Stimulated activated CD8-positive, alpha-beta memory T cell treated with anti-CD3 and anti-CD28 coated beads, Interleukin-2, amount 100 ng/mL, for 48 hours (primary cell): ENCODE data around the gene LOC101059915.
"Not testable (repeated sequence)": the region's sequence is repeated elsewhere in the genome, so short reads cannot be mapped to it uniquely, and the experiment has no call there.

Experiments
- DNase-seq, 2 donors: peaks; one replicate each; pipeline ENCODE4 v3.0.0-alpha.2; 2020; ENCODE audit warnings: low read depth in 2 of 2

Gene LOC101059915

DNA sequence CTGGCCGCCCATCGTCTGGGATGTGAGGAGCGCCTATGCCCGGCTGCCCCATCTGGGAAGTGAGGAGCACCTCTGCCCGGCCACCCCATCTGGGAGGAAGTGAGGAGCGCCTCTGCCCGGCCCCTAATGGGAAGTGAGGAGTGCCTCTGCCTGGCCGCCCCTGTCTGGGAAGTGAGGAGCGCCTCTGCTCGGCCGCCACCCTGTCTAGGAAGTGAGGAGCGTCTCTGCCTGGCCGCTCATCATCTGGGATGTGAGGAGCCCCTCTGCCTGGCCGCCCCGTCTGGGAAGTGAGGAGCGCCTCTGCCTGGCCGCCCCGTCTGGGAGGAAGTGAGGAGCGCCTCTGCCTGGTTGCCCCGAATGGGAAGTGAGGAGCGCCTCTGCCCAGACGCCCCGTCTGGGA lies 8.3 kb downstream of the LOC101059915 start:
- not testable (repeated sequence) for DNase-seq

DNA sequence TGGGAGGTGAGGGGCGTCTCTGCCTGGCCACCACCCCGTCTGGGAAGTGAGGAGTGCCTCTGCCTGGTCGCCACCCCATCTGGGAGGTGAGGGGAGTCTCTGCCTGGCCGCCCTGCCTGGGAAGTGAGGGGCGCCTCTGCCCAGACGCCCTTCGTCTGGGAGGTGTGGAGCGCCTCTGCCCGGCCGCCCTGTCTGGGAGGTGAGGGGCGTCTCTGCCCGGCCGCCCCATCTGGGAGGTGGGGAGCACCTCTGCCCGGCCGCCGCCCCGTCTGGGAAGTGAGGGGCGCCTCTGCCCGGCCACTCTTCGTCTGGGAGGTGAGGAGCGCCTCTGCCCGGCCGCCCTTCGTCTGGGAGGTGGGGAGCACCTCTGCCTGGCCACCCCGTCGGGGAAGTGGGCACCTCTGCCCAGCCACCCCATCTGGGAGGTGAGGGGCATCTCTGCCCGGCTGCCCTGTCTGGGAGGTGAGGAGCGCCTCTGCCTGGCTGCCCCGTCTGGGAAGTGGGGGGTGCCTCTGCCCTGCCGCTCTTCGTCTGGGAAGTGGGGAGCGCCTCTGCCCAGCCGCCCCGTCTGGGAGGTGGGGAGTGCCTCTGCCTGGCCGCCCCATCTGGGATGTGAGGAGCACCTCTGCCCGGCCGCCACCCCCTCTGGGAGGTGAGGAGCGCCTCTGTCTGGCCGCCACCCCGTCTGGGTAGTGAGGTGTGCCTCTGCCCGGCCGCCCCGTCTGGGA lies 8.9 kb downstream of the LOC101059915 start:
- not testable (repeated sequence) for DNase-seq

DNA sequence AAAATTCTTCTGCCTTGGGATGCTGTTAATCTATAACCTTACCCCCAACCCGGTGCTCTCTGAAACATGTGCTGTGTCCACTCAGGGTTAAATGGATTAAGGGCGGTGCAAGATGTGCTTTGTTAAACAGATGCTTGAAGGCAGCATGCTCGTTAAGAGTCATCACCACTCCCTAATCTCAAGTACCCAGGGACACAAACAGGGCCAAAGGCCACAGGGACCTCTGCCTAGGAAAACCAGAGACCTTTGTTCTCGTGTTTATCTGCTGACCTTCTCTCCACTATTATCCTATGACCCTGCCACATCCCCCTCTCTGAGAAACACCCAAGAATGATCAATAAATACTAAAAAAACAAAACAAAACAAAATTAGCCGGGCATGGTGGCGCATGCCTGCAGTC lies 9.8 kb downstream of the LOC101059915 start:
- DNase-seq = not testable (repeated sequence)

DNA sequence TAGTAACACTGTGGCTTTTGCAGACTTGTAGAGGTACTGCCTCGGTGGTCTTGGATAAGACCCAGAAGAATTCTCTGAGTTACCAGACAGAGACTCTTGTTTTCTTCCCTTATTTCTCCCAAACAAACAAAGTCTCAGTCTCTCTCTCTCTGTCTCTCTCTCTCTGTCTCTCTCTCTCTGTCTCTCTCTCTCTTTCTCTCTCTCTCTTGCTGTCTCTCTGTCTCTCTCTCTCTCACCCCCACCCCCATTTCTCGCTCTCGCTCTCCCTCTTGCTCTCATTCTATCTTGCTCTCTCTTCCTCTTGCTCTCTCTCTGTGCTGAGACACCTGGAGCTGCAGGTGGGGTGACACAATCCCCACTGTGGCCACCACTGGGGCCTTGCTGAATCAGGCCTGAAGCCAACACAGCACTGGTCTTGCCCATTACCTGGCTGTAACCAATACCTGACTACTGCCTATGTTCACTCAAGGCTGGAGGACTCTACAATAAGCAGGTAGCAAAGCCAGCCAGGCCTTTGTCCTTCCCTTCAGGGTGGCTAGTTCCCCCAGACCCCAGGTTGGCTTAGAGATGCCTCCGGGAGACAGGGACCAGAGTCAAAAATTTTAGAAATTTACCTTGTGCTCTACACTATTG lies 12.3 kb downstream of the LOC101059915 start:
- DNase-seq = no peak

DNA sequence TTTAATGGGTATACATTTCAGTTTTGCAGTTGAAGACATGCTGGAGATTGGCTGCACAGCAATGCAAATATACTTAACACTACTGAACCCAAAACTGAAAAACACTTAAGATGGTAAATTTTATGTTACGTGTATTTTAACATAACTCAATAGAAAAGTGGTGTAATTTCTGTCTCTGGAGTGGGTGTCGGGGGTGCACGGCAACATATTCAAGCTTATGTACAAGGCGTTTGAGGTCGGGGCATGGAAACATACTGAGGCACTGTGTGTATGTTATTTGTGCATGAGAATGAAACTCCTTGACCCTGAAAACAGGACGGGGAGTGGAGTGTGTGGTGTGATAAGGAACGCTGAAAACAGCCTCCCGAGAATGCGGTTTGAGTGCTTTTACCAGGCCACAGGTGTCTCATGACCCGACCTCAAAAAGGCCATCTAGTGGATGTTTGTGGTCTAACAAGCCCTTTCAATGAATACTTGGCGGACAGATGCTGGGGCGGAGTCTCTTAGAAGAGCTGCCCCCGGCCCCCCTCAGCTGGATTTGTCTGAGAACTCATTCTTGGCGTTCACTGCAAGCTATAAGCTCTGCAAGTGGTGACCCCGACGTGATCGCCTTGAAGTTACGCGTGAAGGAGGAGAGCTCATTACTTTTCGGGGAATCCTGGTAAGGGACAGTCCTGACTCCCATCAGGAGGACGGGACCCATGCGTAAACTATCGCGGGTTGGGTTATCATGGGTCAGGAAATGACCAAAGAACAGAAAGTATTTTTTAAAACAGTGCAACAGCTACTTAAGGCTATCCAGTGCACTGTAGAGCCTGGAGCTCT lies 29.5 kb downstream of the LOC101059915 start:
- DNase-seq = not testable (repeated sequence)

DNA sequence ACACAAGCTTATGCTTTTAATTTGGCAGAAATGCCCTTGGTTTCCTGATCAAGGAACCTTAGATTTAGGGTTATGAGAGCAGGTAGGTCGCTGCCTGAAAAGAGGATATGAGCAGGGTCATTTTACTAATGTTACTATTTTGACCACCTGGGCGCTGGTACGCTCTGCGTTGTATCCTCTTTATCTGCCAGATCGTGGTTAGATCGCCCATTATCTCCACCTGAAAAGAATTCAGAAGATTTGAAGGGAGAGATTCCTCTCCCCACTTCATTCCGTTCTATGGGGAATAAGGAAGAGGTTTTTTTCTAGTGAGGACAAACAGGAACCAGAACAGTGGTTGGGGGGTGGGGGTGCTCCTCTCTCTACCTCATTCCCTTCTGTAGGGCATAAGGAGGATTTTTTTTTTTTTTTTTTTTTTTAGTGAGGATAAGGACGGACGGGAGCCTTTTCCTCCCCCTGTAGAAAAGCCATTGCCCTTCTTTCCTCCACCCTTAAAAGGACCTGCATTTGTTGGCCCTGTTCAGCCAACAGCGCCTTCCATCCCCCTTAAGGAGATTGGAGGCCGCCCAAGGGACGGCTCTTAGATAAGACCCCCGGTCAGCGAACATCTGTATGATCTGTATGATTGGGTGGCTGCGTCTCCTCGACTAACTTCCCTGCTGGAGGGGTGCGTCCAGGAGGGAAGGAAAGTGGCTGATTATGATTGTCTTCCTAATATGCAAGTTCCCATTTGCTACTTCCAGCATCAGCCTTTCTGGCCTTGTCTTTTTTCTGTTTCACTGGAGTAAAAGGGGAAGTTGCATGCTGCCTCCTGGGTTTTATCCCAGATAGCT lies 30.3 kb downstream of the LOC101059915 start:
- DNase-seq = not testable (repeated sequence)

DNA sequence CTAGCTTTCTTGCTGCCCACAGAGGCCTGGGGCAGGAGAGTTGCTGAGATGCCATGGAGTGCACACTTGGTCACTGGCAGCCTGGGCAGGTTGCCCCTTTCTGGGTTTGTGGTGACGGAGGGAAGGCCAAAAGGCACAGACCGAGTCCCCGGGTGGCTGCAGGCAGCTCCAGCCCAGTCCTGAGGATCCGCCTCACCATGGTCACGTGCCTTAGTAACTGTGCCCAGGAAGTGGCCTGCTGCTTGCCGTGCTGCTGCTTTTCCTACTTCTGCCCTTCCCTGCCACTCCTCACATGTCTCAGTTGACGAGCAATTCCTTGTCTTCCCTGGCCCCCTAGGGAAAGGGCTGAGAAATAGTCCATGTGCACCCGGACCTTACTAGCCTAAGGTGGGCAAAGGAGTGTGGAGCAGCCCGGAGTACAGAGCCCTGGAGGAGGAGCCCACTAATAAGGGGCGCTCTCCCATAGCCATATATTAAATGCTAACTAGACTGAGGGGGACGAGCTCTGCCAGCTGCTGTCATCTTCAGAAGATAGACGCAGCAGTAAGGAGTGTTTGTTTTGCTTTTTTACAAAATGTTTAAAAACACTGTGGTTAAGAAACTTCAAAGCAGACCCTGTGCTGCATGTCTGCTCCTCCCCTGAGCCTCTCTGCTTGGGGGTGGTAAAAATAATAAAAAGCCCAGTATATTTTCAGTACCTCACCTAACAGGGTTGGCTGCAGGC lies 31.1 kb downstream of the LOC101059915 start:
- DNase-seq = not testable (repeated sequence)

DNA sequence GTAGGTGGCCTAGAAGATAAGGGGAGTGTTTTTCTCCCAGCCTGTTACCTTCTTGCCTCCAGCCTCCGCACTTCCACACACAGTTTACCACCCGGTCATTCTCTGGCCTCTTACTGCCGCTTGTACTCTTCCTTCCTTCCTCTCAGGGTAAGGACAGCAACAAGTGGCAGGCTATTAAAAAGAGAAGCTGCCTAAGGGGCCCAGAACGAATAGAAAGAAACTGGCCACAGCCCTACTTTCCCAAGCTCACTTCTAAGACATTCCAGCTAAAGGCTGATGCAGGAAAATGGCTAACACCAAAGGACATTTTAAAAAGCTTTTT lies 31.6 kb downstream of the LOC101059915 start:
- DNase-seq = not testable (repeated sequence)

DNA sequence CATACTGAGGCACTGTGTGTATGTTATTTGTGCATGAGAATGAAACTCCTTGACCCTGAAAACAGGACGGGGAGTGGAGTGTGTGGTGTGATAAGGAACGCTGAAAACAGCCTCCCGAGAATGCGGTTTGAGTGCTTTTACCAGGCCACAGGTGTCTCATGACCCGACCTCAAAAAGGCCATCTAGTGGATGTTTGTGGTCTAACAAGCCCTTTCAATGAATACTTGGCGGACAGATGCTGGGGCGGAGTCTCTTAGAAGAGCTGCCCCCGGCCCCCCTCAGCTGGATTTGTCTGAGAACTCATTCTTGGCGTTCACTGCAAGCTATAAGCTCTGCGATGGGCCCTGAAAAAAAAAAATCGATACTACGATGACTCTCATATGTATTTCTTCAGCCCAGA lies 35.5 kb downstream of the LOC101059915 start:
- DNase-seq = not testable (repeated sequence)

DNA sequence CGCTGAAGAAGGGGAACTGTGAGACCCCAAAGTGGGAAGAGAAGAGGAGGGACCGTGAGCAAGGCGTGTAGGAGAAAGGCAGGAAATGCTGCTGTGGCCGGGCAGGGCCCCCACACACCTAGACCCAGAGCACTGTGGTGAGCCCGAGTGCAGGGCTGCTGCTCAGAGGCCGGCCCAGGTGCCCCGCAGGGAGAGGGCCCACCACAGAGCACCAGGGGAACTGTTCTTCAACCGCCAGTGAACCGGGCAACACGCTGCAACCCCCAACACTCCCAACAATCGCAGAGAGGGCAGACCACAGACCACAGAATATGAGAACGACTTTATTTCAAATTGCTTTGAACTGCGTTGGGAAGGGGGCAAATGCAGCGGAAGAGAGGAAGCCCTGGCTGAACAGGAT lies 46.7 kb downstream of the LOC101059915 start:
- not testable (repeated sequence) for DNase-seq

DNA sequence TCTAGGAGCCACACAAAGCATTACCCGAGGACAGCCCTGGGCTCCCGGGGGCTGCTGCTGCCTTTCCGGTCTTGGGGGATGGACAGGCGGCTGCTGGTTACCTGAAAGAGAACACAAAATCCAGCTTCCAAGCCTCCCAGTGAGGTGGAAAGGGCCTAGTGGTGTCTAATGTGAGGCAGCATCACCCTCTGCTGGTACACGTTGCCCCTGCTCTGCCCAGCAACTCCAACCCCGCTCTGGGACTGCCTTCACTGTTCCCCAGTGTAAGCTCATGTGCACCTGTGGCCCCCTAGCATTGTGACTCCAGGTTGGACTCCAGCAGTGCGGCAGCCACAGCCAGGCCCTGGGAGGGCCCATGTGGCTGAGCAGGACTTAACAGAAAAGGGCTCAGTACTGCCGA lies 48.2 kb downstream of the LOC101059915 start:
- not testable (repeated sequence) for DNase-seq

DNA sequence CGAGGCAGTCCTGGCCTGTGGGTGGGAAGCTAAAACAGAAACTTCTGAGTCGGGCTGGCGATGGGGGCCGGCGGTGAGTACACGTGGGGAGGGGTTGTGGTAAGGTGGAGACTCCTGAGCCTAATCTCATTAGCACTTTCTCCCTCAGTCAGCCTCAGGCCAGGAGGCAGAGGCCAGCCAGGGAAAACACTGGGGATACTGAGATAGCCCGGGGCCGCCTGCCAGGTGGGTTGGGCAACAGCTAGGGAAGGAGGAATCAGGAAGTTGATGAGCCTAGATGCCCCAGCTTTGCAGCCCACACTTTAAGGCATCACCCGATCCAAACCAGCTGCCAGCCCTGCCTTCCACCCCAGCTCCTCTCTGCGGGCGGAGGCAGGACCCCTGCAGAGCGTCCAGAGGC lies 49.0 kb downstream of the LOC101059915 start:
- not testable (repeated sequence) for DNase-seq

DNA sequence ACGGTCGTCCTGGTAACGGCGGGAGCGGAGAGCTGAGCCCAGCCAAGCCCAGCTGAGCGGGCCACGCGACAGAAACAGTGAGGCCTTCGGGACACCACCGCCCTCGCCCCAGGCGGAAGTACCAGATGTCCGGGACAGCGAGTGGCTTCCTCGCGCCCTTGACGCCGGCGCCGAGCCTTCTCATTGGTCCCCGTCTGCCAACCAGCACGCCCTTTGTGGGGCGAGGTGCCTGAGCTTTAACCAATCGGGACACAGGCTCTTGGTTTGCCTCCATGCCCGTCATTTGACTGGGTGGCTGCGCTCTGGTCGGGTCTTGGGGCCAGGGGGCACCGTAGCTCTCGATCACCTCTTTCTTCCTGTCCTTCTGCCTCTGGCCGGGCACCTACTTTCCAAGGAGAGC lies 50.8 kb downstream of the LOC101059915 start, which contains the start of gene CXorf49:
Gene CXorf49 (minus strand): TSS at position 101 of the 400 bp plus-strand sequence. CDS start 134 bp downstream, outside the sequence.
- not testable (repeated sequence) for DNase-seq

DNA sequence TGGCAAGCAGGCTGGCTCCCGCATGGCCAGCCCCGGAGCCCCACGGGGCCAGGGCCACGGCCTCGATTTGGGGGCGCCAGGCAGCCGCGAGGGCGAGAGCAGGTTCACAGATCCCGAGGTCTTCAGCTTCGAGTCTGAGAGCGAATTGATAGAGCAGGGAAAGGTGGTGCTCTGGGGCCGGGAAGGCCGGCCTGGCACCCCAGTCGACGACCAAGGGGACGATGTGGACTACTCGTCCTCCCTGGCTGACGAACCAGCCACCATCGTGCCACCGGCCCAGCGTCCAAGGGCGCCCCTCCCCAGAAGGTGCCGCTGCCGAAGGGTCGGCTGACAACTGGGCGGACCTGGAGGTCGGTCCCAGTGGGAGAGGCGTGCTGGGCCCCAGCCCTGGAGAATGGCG lies 51.8 kb downstream of the LOC101059915 start:
- not testable (repeated sequence) for DNase-seq

DNA sequence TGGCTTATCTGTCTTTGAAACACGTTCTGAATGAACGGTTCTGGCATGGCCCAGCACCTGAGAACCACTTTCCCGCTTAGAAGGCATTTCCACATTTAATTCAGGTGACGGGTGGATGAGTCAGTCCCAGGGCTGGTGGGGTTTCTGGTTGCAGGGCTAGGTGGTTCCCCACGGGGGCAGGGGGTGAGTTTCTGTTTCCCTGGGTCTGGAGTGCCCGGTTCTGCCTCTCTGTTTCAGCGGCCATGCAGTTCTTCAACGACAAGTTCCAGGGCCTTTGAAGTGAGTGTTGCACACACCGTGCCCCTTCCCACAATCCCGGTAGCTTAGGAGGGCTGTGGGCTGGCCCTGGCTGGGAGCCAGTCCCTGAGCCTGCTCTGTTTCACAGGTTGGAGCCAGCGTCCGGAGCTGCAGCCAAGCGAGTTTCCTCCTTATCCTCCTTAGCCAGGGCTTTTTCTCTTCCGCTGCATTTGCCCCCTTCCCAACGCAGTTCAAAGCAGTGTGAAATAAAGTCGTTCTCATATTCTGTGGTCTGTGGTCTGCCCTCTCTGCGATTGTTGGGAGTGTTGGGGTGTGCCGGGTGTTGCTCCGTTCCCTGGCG lies 53.0 kb downstream of the LOC101059915 start:
- DNase-seq = not testable (repeated sequence)
